Activated CD8-positive, alpha-beta memory T cell treated with anti-CD3 and anti-CD28 coated beads for 24 hours (primary cell): ENCODE measurements around the gene ITK.
"Not testable (repeated sequence)": the region's sequence is repeated elsewhere in the genome, so short reads cannot be mapped to it uniquely, and the experiment has no call there.

Experiments
- DNase-seq: peaks from one replicate; pipeline ENCODE4 v3.0.0-alpha.2; 2020

Gene ITK

GRCh38 chr5:157213527-157214243 is 33.0 kb downstream of the ITK start:
- DNase-seq, result no peak

- DNase-seq, result no peak
Measured at GRCh38 chr5:157214415-157214814, 33.8 kb downstream of the ITK start.

GRCh38 chr5:157214861-157215513 is 34.3 kb downstream of the ITK start:
- no peak for DNase-seq

GRCh38 chr5:157215514-157216167 is 35.0 kb downstream of the ITK start:
- DNase-seq, result no peak

GRCh38 chr5:157216391-157217142 is 35.9 kb downstream of the ITK start:
- no peak for DNase-seq

GRCh38 chr5:157217289-157218024 is 36.8 kb downstream of the ITK start:
- DNase-seq, result peak; percentile 86

- DNase-seq, result peak; percentile 76
Measured at GRCh38 chr5:157219491-157220271, 39.0 kb downstream of the ITK start.

- no peak for DNase-seq
Measured at GRCh38 chr5:157221959-157222358, 41.3 kb downstream of the ITK start.

GRCh38 chr5:157222506-157223230 is 42.0 kb downstream of the ITK start:
- DNase-seq, result peak; percentile 87

- DNase-seq, result no peak
Measured at GRCh38 chr5:157225469-157226422, 45.1 kb downstream of the ITK start.

GRCh38 chr5:157230610-157231009 is 50.0 kb downstream of the ITK start:
- DNase-seq, result no peak

- DNase-seq, result no peak
Measured at GRCh38 chr5:157232706-157233105, 52.1 kb downstream of the ITK start.

- no peak for DNase-seq
Measured at GRCh38 chr5:157233515-157233914, 52.9 kb downstream of the ITK start.

- no peak for DNase-seq
Measured at GRCh38 chr5:157236423-157236822, 55.8 kb downstream of the ITK start.

- DNase-seq, result no peak
Measured at GRCh38 chr5:157241483-157241882, 60.8 kb downstream of the ITK start.

- DNase-seq, result not testable (repeated sequence)
Measured at GRCh38 chr5:157244704-157245103, 64.1 kb downstream of the ITK start.

- DNase-seq, result no peak
Measured at GRCh38 chr5:157245476-157245875, 64.8 kb downstream of the ITK start.

- DNase-seq, result no peak
Measured at GRCh38 chr5:157245886-157246285, 65.2 kb downstream of the ITK start.

GRCh38 chr5:157247267-157247666 is 66.6 kb downstream of the ITK start:
- no peak for DNase-seq
